GM03348 (cell line): ENCODE measurements around the gene WDR75.

Source experiments
- DNase-seq: peaks from one replicate; pipeline ENCODE4 v3.0.0; 2012; ENCODE audit warnings: low spot score

Gene WDR75

DNA sequence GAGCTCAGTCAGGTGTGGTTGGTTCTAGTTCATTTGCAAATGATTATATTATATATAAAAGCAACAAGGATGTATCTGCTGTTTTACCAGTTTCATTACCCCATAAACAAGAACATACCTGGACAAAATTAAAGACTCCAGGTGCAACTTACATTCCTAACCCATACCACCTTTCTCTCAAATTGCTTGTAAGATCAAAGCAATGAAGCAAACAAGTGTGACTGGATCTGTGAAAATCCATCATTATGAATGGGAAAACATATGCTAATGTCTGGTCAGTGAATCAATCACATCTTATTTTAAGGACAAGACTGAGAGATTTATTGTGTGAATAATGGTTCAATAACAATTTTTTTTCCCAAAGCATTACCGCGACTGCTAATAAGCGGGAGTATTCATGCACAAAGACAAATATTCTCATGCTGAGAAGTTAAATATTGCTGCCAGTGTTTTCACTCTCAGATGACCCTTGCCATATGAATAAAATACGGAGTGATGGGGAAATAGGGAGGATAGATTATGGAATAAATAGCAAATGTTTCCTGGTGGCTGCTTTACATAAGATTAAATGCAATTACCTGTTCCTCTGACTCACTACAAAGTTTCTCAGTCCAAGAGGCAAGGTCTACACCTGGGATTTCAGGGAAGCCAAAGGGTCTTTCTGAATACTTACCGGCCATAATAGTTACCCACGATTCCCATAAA is 59.3 kb downstream of the WDR75 start:
- DNase-seq: no peak

DNA sequence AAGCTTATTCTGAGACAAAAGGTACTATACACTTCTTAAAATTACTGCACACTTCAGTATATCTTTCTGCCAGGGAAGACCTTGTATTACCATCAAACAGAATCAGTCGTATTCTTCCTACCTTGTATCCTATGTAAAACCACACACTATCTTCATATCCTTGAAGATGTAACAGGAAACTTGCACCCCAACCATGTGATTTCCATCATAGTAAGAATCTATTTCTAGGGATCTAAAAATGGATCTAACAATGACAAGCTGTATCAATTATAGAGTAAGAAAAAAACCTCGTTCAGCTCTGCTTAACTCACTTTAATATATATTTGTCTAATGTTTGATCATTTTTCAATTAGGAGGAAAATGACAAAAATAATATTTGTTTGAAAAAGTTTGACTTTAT is 60.2 kb downstream of the WDR75 start:
- DNase-seq: no peak

DNA sequence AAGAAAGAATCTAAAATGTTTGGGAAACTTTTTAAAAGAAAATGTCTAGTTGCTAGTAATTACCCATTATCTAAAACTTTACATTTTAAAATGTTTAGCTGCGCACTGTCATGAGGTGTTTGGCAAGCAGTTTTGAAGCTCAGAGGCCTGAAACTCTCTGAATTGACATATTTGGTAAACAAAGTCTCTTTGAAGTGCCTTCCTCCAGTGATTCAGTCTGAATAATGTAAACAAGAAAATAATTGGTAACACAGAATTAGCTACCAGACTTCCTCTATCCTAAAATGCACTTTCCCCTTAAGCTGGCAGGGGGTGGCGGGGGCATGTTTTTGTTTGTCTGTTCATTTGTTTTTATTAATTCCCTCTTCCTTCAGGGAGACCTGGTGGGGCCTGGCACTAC is 61.4 kb downstream of the WDR75 start:
- no peak for DNase-seq

DNA sequence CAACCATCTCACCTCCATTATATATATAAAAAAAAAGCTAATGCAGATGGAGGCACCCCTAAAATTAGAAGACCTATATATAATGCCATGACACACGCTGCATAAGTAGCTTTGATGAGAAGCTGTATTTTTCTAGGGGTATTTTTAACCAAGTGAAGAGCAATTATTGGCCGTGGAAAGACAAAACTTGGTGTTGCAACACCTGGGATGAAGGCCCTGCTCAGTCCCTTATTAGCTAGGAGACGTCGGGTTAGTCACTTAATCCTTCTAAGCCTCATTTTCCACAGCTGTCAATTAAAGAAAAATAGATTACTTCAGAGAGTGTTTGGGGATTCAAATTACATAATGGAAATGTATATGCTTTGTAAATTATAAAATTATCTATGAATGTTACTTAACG is 63.0 kb downstream of the WDR75 start:
- no peak for DNase-seq

DNA sequence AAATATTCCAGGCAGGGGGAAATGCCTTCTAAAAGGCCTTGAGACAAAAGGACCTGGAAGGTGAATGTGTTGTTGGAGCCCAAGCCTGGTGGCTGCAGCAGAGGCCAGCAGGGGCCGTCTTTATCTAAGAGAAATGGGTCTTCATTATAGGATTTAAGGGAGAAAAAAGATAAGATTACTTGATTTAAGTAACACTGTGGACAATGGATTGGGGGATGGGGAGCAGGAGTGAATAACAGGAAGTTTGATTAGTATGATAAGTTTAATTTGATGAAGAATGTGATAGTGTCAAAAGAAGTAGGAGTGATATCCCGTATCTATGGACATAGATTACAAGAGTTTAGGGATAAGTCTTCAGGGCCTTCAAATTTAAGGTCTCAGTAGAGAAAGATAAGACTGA is 64.2 kb downstream of the WDR75 start:
- no peak for DNase-seq

DNA sequence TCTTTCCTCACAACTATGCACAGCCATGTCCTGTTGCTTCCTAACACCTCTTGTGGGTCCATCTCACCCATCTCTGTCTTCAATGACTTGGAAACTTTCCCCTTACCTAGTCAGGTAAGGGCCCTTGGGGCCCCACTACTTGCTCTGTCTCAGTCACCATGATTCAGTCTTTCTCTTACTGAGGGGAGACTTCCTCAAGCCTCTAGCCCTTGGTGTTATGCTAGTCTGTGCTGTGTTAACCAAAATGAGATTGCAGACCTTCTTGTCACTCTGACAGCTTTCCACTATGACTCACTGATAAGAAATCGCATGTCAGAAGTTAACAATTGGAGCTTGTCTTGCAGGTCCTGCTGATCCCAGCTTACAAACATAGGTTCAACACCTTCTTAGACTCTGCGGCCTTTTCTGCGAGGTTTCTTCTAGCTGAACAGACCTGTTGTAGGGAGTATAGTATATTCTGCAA is 65.3 kb downstream of the WDR75 start:
- DNase-seq: no peak

DNA sequence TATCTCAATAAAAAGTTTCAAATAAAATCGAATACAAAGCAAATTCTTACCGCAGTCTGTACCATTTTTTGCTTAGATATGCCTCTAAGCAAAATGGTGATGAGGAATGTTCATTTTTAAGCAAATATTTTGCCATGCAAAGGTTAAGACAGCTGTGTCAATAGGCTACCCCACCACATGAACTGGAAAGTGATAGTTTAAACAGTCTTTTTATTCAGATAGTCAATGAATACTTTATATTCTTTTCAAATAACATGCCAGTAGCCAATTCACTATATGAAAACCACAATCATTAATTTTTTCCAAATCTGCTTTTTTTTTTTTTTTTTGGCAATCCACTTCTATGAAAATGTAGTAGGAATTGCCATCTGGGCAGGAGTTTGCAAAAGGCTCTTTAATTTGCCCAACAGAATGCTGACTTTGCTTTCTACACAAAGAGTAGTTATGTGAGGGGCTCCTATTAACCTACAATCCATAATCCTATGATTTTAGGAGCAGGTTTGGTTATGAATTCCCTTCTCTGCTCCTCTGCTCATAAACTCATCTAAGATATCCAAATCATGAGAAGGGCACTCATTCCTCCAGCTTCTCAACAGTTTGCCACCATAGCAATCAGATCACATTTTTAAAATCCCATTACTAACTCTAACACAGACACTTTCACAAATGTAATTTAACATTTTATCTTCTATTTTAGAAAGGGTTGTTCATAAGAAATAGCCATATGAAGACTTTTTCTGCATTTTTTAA is 70.1 kb downstream of the WDR75 start:
- DNase-seq: no peak

DNA sequence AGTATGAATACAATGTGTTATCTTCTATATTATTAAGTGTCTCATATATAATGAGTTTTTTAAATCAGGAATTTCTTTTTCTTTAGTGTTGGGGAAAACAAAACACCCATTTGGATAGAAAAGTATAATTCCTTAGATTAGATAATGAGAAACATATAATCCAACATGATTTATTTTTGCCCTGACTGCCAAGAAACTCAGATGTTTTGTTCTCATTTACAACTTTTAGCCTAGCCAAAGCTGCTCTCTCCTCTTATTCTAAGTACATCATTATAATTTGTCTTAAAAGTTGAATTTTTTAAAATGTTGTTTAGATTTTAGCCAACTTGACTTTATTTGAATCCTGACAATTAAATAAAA is 70.7 kb downstream of the WDR75 start:
- DNase-seq: no peak

DNA sequence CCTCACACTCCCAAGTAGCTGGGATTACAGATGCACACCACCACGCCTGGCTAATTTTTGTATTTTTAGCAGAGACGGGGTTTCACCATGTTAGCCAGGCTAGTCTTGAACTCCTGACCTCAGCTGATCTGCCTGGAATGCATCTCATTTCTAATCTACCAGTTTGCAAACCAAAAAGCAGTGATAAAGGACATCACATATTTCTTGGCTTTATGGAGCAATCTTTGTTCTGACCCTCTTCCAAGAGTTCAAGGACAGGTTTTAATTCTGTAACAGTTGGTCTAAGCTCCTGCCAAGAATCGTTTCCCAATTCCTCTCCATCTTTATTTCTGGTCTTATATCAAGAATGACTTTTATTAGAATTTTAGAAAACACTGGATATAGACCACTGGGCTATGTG is 71.6 kb downstream of the WDR75 start:
- no peak for DNase-seq

DNA sequence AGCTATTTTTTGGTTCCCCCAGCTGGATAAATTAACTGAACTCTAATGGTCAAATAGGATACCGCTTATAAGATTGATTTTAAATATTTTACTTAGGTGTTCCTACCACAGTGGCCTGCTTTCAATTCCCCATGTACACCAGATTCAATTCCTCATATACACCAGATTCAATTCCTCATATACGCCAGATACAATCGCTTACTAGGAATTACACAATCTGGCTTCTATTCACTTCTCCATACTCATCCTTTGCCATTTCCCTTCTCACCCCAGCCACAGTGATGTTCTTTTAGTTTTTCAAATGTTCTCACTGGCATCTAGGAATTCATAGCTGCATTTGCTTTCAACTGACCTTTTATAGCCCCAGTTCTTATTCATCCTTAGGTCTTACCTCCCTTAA is 72.8 kb downstream of the WDR75 start:
- no peak for DNase-seq

DNA sequence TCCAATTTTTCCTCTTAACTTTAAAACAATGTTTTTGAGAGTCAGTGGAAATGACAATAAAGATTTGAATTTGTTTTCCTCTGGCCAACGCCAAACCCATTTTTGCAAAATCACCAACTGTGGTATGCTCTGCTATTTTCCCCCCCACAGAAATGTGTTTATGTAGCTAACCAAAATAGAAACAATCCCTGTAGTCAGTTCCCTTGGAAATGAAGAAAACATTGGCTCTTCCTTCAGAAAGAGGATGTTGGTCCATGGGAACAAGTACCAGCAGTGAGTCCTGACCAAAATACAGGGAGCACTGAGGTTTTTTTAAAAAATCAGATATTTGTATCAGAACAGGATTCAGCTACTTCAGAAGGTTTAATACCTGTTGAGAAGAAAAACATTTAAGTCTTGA is 74.0 kb downstream of the WDR75 start:
- no peak for DNase-seq

DNA sequence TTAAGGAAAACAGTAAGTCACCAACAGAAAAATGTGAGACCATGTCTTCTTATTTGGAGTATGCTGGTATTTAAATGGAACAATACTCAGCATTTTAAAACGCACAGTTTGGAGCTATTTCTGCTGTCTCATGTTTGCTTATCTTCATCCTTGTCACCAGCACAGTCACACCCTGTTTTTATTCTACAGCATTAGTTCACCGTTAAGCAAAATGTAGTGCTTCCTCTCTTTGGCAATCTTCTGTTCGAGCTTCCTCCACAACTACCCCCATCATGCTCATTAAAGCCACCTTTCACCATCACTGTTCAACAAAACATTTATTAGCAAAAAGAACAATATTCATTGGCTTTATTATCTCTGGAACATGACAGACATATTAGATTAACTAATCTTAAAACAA is 75.3 kb downstream of the WDR75 start:
- no peak for DNase-seq

DNA sequence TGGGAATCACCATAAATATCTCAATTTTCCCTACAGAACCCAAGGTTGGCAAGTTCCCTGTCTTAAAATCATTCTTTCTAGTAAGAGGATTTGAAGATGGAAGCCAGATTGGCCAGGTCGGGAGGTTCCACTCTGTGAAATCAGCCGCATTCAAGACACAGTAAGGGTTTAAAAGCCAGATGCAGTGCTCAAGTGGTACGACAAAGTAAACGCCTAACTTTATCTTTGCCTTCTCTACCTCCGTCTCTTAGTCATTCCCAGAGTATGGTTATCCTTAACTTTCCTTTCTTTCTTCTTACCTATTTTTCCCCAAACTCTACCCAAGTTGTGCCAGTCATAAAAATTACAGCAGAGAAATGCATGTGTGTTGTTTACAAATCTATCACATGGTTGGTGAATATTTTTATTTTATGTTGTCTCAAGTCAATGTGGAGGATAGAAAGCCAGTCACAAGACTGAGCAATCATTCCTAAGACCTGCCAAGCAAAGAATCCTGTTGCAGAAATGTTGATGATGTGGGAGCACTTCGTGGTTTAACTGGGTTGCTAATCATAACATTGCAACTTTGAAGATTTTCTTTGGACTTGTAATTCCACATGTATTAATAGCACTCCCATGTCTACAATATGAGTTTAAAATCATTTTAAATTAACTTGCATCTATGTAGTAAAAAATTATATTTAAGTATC is 76.7 kb downstream of the WDR75 start:
- peak; percentile 11 for DNase-seq

DNA sequence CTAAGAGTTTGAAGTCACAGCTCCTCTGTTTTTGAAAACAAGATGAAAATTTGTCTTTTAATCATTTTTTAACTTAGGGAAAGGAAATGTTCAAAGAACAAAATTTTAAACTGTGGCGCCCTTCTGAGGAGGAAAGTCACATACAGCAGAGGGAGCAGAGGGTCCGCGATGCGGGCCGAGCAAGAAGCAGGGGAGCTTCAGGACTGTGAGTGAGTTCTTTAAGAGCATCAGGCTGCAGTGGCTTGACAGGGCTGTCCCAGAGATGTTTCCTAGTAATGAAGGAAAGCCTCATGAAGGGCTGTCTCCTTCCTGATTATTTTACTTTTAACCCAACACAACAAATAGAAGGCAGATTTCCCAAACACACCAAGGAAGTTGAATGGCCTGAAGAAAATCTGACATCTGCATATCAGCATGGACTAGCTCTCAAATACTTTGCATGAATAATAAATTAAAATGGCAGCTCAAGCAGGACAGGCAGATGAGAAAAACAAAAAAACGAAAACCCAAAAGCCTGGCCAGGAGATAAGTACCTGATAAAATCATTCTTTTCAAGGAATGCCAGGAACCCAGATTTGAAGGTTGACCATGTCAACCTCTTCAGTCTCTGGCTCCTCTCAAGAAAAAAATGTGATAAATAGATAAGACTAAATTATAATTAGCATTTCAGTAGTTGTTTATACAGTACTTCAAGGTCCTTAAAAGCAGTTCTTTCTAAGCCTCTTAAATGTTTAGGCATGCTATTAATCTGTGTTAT is 78.5 kb downstream of the WDR75 start:
- no peak for DNase-seq

DNA sequence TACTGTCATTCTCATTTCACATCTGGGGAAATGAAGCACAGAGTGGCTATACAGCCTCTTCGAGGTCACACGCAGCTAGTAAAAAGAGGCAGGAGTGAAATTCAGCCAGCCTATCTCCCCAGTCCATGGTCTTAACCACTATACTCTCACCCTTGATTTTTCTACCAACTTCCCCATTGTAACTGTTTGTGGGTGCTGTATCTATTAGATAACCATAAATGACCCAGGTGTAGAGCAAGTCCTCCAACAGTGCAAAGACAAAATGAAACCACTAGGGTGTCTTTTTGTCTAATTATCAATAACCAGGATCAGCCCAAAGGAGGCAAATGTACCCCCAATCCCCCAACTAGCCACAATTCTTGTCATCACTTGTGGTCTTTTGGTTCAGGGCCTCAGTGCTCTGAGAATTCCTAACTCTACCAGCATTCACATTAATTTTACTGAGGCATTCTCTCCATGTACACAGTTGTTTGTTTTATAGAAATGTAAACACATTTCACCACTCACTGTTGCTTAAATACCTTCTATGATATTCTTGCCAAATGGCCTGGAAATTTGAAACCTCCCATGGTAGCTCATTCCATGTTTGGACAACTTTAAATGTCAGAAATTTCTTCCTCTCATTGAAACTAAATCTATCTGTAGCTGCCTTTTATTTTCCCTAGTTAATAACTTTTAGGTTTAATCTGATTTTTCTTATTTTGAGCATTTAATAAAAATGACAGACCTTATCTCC is 80.6 kb downstream of the WDR75 start:
- no peak for DNase-seq

DNA sequence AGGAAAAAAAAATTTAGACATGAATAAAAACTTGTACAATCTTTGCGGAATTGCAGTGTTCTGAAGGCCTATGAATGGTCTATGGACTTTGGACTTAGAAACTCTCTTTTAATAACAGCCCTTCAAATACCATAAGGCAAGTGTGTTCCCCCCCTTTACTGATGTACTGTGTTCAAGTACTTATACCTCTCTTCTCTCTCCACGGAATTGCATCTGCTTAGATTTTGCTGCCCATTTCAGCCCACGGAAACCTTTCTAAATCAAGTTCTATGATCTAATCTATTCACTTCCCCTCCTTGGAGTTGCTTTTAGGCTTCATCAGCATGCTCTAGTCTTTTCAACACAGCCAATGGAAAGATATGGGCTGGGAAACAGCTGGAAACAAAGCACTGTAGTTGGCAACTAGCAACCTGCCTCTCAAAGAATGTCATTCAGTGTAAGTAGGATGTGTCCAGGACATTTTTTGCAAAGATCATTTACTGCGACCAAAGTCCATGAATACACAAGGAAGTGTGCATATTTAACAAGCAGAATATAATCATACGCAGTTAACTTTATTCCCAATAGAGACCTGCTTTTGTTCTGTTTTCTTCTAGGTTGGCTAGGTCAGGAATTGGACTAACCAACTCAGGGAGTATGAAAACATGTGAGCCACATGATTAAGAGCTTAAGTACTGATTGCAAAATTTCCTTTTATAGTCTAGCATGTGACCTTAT is 81.3 kb downstream of the WDR75 start:
- no peak for DNase-seq

DNA sequence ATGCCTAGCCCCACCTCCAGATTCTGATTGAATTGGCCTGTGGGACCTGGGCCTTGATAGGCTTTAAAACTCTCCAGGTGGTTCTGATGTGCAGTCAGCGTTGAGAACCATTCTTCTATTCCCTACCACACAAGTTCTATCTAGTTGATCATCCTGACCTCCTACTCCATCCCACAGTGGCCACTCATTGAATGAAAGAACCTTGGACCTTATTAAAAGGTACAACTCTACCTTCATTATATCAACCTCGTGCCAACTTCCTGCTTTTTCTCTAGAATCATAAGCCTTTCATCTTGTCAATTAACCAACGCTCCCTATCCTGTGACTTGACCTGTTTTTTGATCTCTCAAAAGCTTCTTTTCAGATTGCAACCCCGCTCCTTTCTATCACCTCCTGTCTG is 83.5 kb downstream of the WDR75 start:
- DNase-seq: no peak
